Lung microvascular endothelial cell (primary cell): Measurements from ENCODE around the gene OPRD1. TPM values are rescaled to one million over a fixed set of nuclear protein-coding genes. Genes with fewer than 3 reads are reported as not detected.
"Not testable (repeated sequence)": the region's sequence is repeated elsewhere in the genome, so short reads cannot be mapped to it uniquely, and the experiment has no call there.

Source experiments
- DNase-seq, 2 donors: peaks; one replicate each; pipeline versions ENCODE4 v3.0.0 to v3.0.0-alpha.2; 2010; ENCODE audit warnings: low read depth in 2 of 2
- total RNA-seq: library from RNA; depleted of rRNA; stranded (reverse); fragments of >200 nt; gene quantifications from 2 replicates; pipeline ENCODE4 v1.2.1, GENCODE V29; 2014

The OPRD1 gene
- total RNA-seq, 1 donor from 2014 or later = not detected

GRCh38 chr1:28845786-28846543 is 34.0 kb downstream of the OPRD1 start:
- DNase-seq = peak in 1 of 2 donors; percentile 23

GRCh38 chr1:28847207-28847606 is 35.2 kb downstream of the OPRD1 start:
- not testable (repeated sequence) for DNase-seq

- DNase-seq = no peak
These were observed 36.4 kb downstream of the OPRD1 start for GRCh38 chr1:28848416-28848815.

GRCh38 chr1:28853093-28853742 is 41.2 kb downstream of the OPRD1 start:
- DNase-seq = no peak

GRCh38 chr1:28854406-28854805 is 42.4 kb downstream of the OPRD1 start:
- not testable (repeated sequence) for DNase-seq

- no peak for DNase-seq
These were observed 43.1 kb downstream of the OPRD1 start for GRCh38 chr1:28855046-28855445.

- no peak for DNase-seq
These were observed 43.5 kb downstream of the OPRD1 start for GRCh38 chr1:28855469-28855951.

- no peak for DNase-seq
These were observed 44.0 kb downstream of the OPRD1 start for GRCh38 chr1:28855969-28856368.

GRCh38 chr1:28860332-28861073 is 48.5 kb downstream of the OPRD1 start:
- DNase-seq = peak; percentile 11 to 14

GRCh38 chr1:28862571-28863403 is 50.8 kb downstream of the OPRD1 start:
- DNase-seq = no peak

GRCh38 chr1:28864695-28865094 is 52.7 kb downstream of the OPRD1 start:
- no peak for DNase-seq

- DNase-seq = no peak
These were observed 54.2 kb downstream of the OPRD1 start for GRCh38 chr1:28865997-28866650.

GRCh38 chr1:28867850-28868249 is 55.9 kb downstream of the OPRD1 start:
- DNase-seq = no peak

GRCh38 chr1:28869952-28870351 is 58.0 kb downstream of the OPRD1 start:
- DNase-seq = no peak

- no peak for DNase-seq
These were observed 59.8 kb downstream of the OPRD1 start for GRCh38 chr1:28871631-28872401.

GRCh38 chr1:28875134-28875533 is 63.2 kb downstream of the OPRD1 start:
- not testable (repeated sequence) for DNase-seq

GRCh38 chr1:28877132-28877781 is 65.3 kb downstream of the OPRD1 start:
- DNase-seq = peak; percentile 68 to 82

GRCh38 chr1:28878796-28879195 is 66.8 kb downstream of the OPRD1 start:
- DNase-seq = no peak

GRCh38 chr1:28882009-28882628 is 70.1 kb downstream of the OPRD1 start:
- DNase-seq = peak; percentile 74 to 86
